Neural progenitor cell (in vitro differentiated cells): ENCODE measurements around the gene GDF11.

Experiments
- CTCF ChIP-seq: fragments of 200-600 bp; sonication (generic); IDR thresholded peaks from 2 replicates; pipeline ENCODE4 v1.5.1; 2017; ENCODE audit warnings: antibody characterized with exemption, mild to moderate bottlenecking
- EZH2 ChIP-seq: fragments of 200-600 bp; sonication (generic); IDR thresholded peaks from 2 replicates; pipeline ENCODE4 v1.6.1; 2017; ENCODE audit warnings: antibody characterized with exemption, mild to moderate bottlenecking, moderate library complexity

- peak; percentile 58 for TF ChIP-seq CTCF
- no peak for TF ChIP-seq EZH2
Observed at GRCh38 chr12:55705782-55706402, 37.0 kb upstream of the GDF11 start.
